H9 (cell line): Measurements from ENCODE around the gene MYRF. TPM values are rescaled to one million over a fixed set of nuclear protein-coding genes. Genes with fewer than 3 reads are reported as not detected.

ENCODE experiments used
- DNase-seq: peaks from one replicate; pipeline ENCODE4 v3.0.0-alpha.2; 2017
- H2AFZ ChIP-seq: one replicate; pipeline ENCODE4 v1.6.1; 2013; ENCODE audit warnings: mild to moderate bottlenecking, low read length, control low read depth, moderate library complexity
- H2AK5ac ChIP-seq: 2 replicates; pipeline ENCODE4 v1.6.1; 2013; ENCODE audit warnings: low read length, control low read depth, mixed read lengths; ENCODE audit not compliant: insufficient read length
- H2BK120ac ChIP-seq: one replicate; pipeline ENCODE4 v1.6.1; 2013; ENCODE audit warnings: low read depth, mild to moderate bottlenecking, low read length, control low read depth, inconsistent platforms; ENCODE audit not compliant: poor library complexity, severe bottlenecking
- H2BK12ac ChIP-seq: 2 replicates; pipeline ENCODE4 v1.6.1; 2013; ENCODE audit warnings: low read length, control low read depth, mixed read lengths, low read depth; ENCODE audit not compliant: insufficient read length
- H2BK15ac ChIP-seq: 2 replicates; pipeline ENCODE4 v1.6.1; 2013; ENCODE audit warnings: low read depth, low read length, control low read depth
- H2BK20ac ChIP-seq: one replicate; pipeline ENCODE4 v1.6.1; 2013; ENCODE audit warnings: low read depth, mild to moderate bottlenecking, low read length, control low read depth, inconsistent platforms; ENCODE audit not compliant: poor library complexity, severe bottlenecking
- H2BK5ac ChIP-seq: 2 replicates; pipeline ENCODE4 v1.6.1; 2013; ENCODE audit warnings: low read length, control low read depth, mixed read lengths; ENCODE audit not compliant: insufficient read length
- H3K14ac ChIP-seq: 2 replicates; pipeline ENCODE4 v1.6.1; 2013; ENCODE audit warnings: low read length, control low read depth; ENCODE audit not compliant: insufficient read depth
- H3K18ac ChIP-seq: 2 replicates; pipeline ENCODE4 v1.6.1; 2013; ENCODE audit warnings: low read depth, mild to moderate bottlenecking, mixed read lengths, low read length, control low read depth; ENCODE audit not compliant: insufficient read length
- H3K23ac ChIP-seq: 2 replicates; pipeline ENCODE4 v1.6.1; 2013; ENCODE audit warnings: low read length, control low read depth, mixed read lengths, low read depth; ENCODE audit not compliant: insufficient read length
- H3K23me2 ChIP-seq: 2 replicates; pipeline ENCODE4 v1.6.1; 2013; ENCODE audit warnings: low read depth, mild to moderate bottlenecking, mixed read lengths, low read length, control low read depth; ENCODE audit not compliant: insufficient read length, poor library complexity, severe bottlenecking
- H3K27ac ChIP-seq: 2 replicates; pipeline ENCODE4 v1.5.1; 2013; ENCODE audit warnings: low read length, control low read depth, mixed read lengths, low read depth; ENCODE audit not compliant: insufficient read length
- H3K27me3 ChIP-seq: 2 replicates; pipeline ENCODE4 v1.6.1; 2013; ENCODE audit warnings: low read length, control low read depth, inconsistent platforms; ENCODE audit not compliant: insufficient read depth
- H3K4ac ChIP-seq: 2 replicates; pipeline ENCODE4 v1.6.1; 2013; ENCODE audit warnings: low read depth, mild to moderate bottlenecking, control low read depth, inconsistent platforms, low read length, moderate library complexity
- H3K4me1 ChIP-seq: 2 replicates; pipeline ENCODE4 v1.6.1; 2013; ENCODE audit warnings: low read length, control low read depth, inconsistent platforms; ENCODE audit not compliant: insufficient read depth
- H3K4me2 ChIP-seq: 2 replicates; pipeline ENCODE4 v1.6.1; 2013; ENCODE audit warnings: low read length, control low read depth, mixed read lengths; ENCODE audit not compliant: insufficient read length, insufficient read depth
- H3K56ac ChIP-seq: 2 replicates; pipeline ENCODE4 v1.6.1; 2013; ENCODE audit warnings: low read depth, mild to moderate bottlenecking, mixed read lengths, low read length, control low read depth; ENCODE audit not compliant: insufficient read length
- H3K79me1 ChIP-seq: 2 replicates; pipeline ENCODE4 v1.6.1; 2013; ENCODE audit warnings: low read depth, mild to moderate bottlenecking, moderate library complexity, low read length, control low read depth, inconsistent platforms; ENCODE audit not compliant: insufficient read depth, poor library complexity, severe bottlenecking
- H3K79me2 ChIP-seq: 2 replicates; pipeline ENCODE4 v1.6.1; 2013; ENCODE audit warnings: low read length, control low read depth, inconsistent platforms; ENCODE audit not compliant: insufficient read depth
- H3K9ac ChIP-seq: 2 replicates; pipeline ENCODE4 v1.6.1; 2013; ENCODE audit warnings: low read length, control low read depth, mixed read lengths; ENCODE audit not compliant: insufficient read length; ENCODE audit errors: extremely low read depth
- H3K9me3 ChIP-seq: one replicate; pipeline ENCODE4 v1.6.1; 2013; ENCODE audit warnings: low read depth, low read length, inconsistent platforms; ENCODE audit not compliant: control insufficient read depth
- H3T11ph ChIP-seq: one replicate; pipeline ENCODE4 v1.6.1; 2013; ENCODE audit warnings: mild to moderate bottlenecking, low read length, control low read depth, inconsistent platforms
- H4K20me1 ChIP-seq: one replicate; pipeline ENCODE4 v1.6.1; 2013; ENCODE audit not compliant: control insufficient read depth, insufficient read length, insufficient read depth
- H4K5ac ChIP-seq: 2 replicates; pipeline ENCODE4 v1.6.1; 2013; ENCODE audit warnings: low read depth, mild to moderate bottlenecking, mixed read lengths, low read length, control low read depth; ENCODE audit not compliant: insufficient read length
- H4K8ac ChIP-seq: replicated peaks from 2 replicates; pipeline ENCODE4 v1.6.1; 2013; ENCODE audit warnings: low read length, control low read depth, mixed read lengths, low read depth; ENCODE audit not compliant: insufficient read length
- H4K91ac ChIP-seq: 2 replicates; pipeline ENCODE4 v1.6.1; 2013; ENCODE audit warnings: low read depth, mild to moderate bottlenecking, moderate library complexity, mixed read lengths, low read length, control low read depth; ENCODE audit not compliant: insufficient read length
- H3K27ac Mint-ChIP-seq, 3 experiments: 2 replicates in 2 of 3; 3 replicates in 1 of 3; pipeline ENCODE4 v1.8.0; 2020 to 2021; ENCODE audit warnings: mixed read lengths in 3 of 3, mild to moderate bottlenecking in 1 of 3, moderate library complexity in 1 of 3
- H3K27me3 Mint-ChIP-seq: 2 replicates; pipeline ENCODE4 v1.8.0; 2021; ENCODE audit warnings: low read depth, mild to moderate bottlenecking, moderate library complexity, mixed read lengths
- H3K36me3 Mint-ChIP-seq, 3 experiments: 2 replicates in 2 of 3; 3 replicates in 1 of 3; pipeline ENCODE4 v1.8.0; 2020 to 2021; ENCODE audit warnings: low read depth in 3 of 3, mixed read lengths in 3 of 3; ENCODE audit not compliant: insufficient read depth in 1 of 3
- H3K4me1 Mint-ChIP-seq, 2 experiments: 2 replicates each; pipeline ENCODE4 v1.8.0; 2020; ENCODE audit warnings: mixed read lengths in 2 of 2
- H3K4me3 Mint-ChIP-seq, 2 experiments: 2 replicates in 1 of 2; 3 replicates in 1 of 2; pipeline ENCODE4 v1.8.0; 2020 to 2021; ENCODE audit warnings: mild to moderate bottlenecking in 2 of 2, mixed read lengths in 2 of 2, moderate library complexity in 1 of 2
- H3K9me3 Mint-ChIP-seq, 2 experiments: 2 replicates in 1 of 2; 3 replicates in 1 of 2; pipeline ENCODE4 v1.8.0; 2020; ENCODE audit warnings: mild to moderate bottlenecking in 2 of 2, mixed read lengths in 2 of 2, moderate library complexity in 1 of 2
- CTCF ChIP-seq: fragments of 200-600 bp; sonication (generic); conservative IDR thresholded peaks from 3 replicates; pipeline ENCODE4 v1.8.0; 2021; ENCODE audit warnings: antibody characterized with exemption, mild to moderate bottlenecking
- WGBS: extraction: QIAGEN DNeasy Blood & Tissue Kit; methylation state at CpG from one replicate; pipeline ENCODE4 v1.1.7; 2013; ENCODE audit warnings: missing lambda C conversion rate, low lambda C conversion rate, mixed read lengths; ENCODE audit not compliant: insufficient read length; ENCODE audit errors: extremely low coverage; 5-methylcytosine and 5-hydroxymethylcytosine counted together
- total RNA-seq: library from RNA; stranded (reverse); gene quantifications from 2 replicates; pipeline ENCODE4 v1.2.1, GENCODE V29; 2021

MYRF gene
- total RNA-seq, 1 experiment from 2014 or later = 13.9 TPM

DNA sequence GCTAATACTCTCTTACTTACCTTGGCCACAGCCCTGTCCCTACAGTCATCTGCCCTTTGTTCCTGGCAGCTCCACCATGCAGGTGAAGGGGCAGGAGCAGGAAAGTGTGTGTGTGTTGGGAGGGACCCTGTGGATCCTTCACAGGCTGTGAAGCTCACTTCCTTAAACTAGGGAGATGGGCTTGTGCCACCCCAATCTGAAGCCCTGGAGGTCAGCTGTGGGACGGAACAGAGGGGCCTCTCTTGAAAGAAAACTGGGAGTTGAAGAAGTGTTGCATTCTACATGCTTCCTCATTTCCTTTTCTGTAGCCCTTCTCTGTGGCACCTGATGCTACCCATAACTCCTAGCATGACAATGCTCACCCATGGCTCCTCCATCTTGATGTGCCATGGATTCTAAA lies 52.7 kb downstream of the MYRF start:
- Histone ChIP-seq H3K18ac (no peak overlapping the region), H3K14ac (no peak overlapping the region), H4K8ac (no peak overlapping the region), H3K79me1 (no peaks in the 10 kb centered on the region), H2AFZ (no peak overlapping the region), H3K4me1 (no peaks in the 10 kb centered on the region), H3K23me2 (no peaks in the 10 kb centered on the region), H3K56ac (no peak overlapping the region), H3K4me2 (no peak overlapping the region), H4K5ac (no peak overlapping the region), H2AK5ac (no peak overlapping the region), H4K91ac (no peak overlapping the region), H3K4ac (no peak overlapping the region), H4K20me1 (no peaks in the 10 kb centered on the region), H2BK5ac (no peak overlapping the region), H2BK120ac (no peak overlapping the region), H3K9me3 (no peaks in the 10 kb centered on the region), H3T11ph (no peak overlapping the region), H3K27ac (no peak overlapping the region), H3K27me3 (no peaks in the 10 kb centered on the region), H2BK20ac (no peak overlapping the region), H2BK12ac (no peak overlapping the region), H2BK15ac (no peak overlapping the region), H3K9ac (no peak overlapping the region), H3K79me2 (no peaks in the 10 kb centered on the region), H3K23ac (no peak overlapping the region)
- H3K27ac Mint-ChIP-seq = no peak overlapping the region
- no peak overlapping the region for H3K4me3 Mint-ChIP-seq
- TF ChIP-seq CTCF = no peak
- no peak for DNase-seq
- H3K9me3 Mint-ChIP-seq = no peaks in the 10 kb centered on the region; a peak in 1 of 5 replicates
- H3K4me1 Mint-ChIP-seq = peaks cover 4% of the 10 kb centered on the region in 2 experiments; a peak in 1 of 4 replicates
- no peaks in the 10 kb centered on the region for H3K27me3 Mint-ChIP-seq
- WGBS = no CpG with 5 or more reads among the region's 1 CpG
- H3K36me3 Mint-ChIP-seq = peaks cover 55 to 90% (median 89%) of the 10 kb centered on the region in 3 experiments
